GM18909 (cell line): ENCODE results near the gene LSM14A.
"Not testable (repeated sequence)": the region's sequence is repeated elsewhere in the genome, so short reads cannot be mapped to it uniquely, and the experiment has no call there.

ENCODE experiments used
- ATAC-seq: cut with Tn5 transposase; IDR thresholded peaks from one replicate; pipeline ENCODE4 v1.9.1; 2021; ENCODE audit warnings: mild to moderate bottlenecking; ENCODE audit not compliant: unreplicated experiment, poor library complexity

Gene LSM14A

DNA sequence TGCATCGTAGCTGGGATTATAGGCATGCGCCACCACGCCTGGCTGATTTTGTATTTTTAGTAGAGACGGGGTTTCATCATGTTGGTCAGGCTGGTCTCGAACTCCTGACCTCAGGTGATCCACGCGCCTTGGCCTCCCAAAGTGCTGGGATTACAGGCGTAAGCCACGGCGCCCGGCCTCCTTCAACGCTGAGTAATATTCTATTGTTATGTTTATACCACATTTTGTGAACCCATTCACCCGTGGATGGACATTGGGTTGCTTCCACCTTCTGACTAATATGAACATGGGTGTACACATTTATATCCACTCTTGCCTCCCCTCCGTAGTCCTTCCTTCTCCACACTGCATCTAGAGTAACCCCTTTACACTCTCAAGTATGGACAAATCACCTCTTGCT lies 80.9 kb downstream of the LSM14A start:
- ATAC-seq = not testable (repeated sequence)

DNA sequence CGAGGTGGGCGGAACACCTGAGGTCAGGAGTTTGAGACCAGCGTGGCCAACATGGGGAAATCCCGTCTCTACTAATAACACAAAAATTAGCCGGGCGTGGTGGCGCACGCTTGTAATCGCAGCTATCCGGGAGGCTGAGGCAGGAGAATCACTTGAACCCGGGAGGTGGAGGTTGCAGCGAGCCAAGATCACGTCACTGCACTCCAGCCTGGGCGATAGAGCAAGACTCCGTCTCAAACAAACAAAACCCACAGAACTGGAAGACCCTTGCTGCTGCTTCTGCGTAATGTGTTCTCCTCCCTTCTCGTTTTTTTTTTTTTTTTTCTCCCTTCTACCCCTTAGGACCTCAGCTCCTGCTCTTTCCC lies 81.4 kb downstream of the LSM14A start:
- not testable (repeated sequence) for ATAC-seq

DNA sequence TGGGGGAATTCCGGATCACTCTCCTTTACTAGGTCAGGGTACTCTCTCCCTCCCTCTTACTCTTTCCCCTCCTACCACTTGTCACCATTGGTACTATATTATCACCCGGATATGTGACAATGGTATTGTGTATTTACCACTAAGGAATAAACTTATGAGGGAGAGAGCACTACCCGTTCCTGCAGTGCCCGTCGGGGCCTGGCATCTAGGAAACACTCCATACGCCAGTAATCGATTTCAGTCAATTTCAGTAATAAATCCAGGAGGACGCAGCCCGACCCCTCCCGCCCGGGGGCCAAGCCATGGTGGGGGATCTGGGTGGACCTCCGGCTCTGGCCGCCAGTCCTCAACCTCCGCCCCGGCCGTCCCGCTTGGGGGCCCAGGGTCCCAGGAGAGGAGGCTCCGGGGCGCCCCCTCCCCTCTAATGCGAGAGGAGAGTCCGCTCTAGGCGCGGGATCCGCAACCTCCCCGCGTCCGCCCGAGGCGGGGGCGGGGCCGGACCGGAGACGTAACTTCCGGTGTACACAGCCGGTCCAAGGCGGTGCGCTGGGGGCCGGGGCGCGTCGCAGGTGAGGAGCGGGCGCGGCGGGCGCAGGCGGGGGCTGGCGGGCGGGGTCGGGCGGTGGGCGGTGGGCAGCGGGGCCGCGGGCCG lies 81.9 kb downstream of the LSM14A start, which contains the start of gene GARRE1:
Gene GARRE1, plus strand, starts transcription at position 509 of the 652 bp plus-strand sequence. CDS start 45,920 bp downstream, outside the sequence.
- peak; percentile 93 for ATAC-seq

DNA sequence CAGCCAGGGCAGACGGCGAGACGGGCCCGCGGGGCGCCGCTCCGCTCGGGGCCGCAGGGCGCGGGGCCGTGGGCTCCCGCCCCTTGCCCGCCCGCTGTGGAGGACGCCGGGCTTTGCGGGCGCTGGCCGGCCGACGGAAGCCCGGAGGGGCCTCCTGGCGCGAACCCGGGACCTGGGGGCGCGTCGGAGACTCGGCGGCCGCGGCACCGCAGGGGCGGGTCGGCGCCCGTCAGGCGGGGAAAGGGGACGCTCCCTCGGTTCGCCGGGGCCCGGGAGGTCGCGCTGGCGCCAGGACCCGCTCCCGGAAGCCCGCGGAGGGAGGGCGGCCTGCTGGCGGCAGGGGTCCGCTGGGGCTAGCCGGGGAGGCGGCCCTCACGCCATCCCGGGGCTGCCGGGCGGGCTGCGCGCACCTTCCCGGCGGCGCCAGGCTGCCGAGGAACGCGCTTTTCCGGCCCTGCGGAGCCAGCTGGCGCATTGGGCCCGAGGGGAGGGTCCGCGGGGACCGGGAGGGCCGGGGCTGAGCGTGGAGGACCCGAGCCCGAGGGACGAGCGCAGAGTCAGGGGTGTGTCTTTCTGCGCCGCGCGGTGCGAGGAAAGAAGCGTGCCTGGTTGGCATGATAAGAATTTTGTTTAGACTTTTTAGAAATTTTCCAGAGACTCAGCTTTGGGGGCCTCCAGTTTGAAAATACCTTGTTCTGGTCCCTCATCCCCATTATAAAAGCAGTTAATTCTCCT lies 82.6 kb downstream of the LSM14A start:
- peak; percentile 55 for ATAC-seq

DNA sequence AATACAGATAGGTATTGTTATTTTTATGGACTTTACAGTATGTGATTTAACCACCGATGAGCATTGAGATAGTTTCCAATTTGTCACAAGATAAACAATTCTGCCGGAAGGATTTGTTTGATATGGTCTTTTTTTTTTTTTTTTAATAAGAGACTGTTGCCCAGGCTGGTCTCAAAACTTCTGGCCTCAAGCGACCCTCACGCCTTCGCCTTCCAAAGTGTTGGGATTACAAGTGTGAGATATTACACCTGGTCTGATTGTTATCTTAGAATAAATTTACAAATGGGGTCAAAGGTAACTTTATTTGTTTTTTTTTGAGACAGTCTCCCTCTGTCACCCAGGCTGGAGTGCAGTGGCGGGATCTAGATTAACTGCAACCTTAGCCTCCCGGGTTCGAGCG lies 83.2 kb downstream of the LSM14A start:
- no peak for ATAC-seq

DNA sequence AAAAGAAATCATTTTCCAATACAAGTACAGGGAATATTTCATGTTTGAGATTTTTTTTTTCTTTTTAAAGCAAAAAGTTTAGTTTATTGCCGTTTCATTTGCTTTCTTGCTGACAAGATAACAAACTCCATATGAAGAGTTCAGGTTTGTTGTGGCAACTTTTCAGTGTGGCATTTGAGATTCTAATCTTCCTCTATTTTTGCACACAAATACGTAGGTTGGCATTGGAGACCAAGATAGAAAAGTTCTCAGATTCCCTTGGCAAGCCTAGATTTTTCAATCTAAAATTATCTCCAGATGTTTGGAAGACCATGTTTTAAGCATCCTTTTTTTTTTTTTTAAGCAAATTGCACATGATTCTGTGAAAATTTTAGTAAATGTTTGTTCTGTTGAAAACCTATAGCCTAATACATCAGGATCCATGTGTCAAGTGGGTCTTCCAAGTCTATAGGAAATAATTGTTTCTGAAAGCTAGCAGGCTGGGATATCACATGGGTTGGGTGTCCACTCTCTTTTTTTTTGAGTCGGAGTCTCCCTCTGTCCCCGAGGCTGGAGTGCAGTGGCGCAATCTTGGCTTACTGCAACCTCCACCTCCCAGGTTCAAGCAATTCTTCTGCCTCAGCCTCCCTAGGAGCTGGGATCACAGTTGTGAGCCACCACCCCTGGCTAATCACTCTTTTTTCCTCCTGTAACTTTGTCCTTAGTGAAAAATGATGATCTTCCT lies 84.7 kb downstream of the LSM14A start:
- ATAC-seq = no peak

DNA sequence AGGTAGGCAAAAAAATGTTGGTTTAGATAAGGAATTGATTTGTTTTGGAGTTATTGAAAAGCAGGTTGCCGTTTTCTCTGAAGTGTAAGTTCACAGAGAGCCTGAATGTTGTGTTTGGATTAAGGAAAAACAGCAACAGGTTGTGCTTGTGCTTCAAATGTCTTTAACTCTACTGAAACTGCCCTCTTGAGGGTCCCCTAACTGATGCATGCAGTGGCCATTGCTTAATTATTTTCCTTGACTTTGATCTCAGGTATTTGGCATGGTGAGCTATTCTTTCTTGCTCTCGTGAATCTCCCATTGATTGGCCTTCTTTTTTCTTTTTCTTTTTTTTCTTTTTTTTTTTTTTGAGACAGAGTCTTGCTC lies 85.2 kb downstream of the LSM14A start:
- ATAC-seq = no peak

DNA sequence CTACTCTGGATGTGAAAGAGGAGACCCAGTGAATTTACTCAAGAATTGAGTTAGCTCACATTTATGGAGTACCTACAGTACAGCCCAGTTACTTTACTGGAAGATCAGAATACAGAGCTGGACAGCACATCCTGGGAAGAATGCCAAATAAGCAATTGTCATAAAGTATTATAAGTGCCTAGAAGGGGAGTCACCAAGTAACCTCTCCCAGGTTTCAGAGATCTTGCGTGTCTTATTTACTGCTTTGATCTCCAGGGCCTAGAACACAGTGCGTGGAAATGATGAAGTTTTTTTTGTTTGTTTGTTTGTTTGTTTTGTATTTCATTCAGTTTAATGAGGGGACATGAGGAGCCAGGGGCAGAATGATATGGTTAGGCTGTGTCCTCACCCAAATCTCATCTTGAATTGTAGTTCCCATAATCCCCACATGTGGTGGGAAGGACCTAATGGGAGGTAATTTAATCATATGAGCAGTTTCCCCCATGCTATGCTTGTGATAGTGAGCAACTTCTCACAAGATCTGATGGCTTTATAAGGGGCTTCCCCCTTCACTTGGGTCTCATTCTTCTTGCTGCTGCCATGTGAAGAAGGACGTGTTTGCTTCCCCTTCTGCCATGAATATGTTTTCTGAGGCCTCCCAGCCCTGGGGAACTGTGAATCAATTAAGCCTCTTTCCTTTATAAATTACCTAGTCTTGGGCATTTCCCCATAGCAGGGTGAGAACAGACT lies 87.2 kb downstream of the LSM14A start:
- no peak for ATAC-seq

DNA sequence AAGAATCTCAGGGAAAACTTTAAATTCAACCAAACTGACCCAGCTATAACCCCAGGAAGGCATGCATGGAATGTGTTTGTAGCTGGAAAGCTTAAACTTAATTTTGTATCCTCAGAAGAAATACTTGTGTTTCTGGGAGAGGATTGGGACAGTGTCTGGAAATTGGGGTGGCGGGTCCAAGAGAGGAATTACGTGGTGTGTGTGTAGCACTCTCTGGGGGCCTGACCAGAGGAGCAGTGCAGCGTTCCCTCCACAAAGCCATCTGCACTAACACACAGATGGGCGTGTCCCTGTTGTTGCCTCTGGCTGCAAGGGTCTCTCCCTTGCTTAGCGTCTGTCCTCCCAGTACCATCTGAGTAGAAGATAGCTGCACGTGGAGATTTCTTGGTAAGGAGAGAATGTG lies 88.5 kb downstream of the LSM14A start:
- no peak for ATAC-seq

DNA sequence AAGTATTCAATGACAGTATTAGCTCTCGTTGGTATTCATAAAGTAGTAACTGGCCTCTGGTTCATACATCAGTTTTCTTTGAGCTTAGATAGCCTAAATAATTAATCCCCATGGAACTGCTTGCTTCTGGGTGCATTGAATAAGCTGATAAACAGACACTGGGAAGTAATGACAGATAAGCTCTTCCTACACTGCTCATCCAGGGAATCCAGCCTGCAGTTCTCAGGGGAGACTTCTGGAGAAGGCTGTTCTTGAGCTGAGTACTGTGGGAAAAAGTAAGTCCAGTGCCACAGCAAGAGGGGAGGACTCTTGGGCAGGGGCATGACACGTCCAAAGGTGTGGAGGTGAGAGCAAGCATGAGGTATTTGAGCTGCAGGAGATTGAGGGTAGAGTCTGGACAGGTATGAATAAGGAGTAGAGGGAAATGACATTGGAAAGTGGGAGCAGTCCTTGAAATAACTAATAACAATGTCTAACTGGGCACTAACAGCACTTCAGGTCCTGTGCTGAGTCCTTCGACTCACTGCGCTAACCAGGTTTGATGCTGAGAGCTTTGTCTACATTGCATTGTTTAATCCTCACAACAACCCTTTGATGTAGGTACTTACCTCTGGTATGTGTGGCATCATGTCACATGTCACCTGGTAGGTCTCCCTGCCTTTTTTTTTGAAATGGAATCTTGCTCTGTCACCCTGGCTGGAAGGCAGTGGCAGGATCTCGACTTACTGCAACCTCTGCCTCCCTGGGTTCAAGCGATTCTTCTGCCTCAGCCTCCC lies 89.2 kb downstream of the LSM14A start:
- ATAC-seq = no peak

DNA sequence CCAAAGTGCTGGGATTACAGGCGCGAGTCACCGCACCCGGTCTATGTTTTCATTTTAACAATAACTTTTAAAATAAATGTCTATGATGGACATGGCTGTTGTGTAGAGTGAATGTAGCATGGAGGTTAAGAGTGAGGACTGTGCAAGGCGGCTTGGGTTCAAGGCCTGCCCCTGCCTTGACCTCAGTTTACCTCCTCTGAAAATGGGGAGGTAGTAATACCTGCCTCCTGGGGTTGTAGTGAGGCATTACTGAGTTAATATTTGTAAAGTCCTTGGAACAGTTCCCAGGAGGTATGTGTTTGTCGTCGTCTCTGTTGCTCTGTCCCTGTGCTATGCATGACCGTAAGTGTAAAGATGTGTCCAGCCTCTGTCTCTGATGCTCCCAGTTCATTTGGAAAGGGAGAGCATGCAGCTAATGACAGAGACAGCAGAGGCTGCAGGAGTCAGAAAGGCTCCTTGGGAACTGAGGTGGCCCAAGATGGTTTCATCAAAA lies 91.5 kb downstream of the LSM14A start:
- no peak for ATAC-seq

DNA sequence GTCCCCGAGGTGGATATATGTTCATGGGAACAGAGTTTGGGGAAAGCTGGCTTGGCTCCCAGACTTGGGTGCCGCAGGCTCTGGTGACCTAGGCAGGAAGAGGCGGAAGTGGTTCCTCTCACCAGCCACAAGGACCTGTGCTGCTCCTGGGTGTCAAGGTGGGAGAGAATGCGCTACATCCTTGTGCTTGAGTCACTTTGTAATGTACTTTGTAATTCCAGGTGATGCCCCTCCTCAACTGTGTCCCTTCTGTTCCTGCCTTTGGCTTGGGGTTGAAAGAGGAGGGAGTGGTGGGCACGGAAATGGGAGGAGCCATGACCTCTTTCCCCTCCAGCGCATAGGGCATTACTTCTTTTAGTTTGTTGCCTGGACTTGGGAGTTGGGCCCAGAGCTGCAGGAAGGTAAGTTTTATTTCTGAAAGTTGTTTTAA lies 92.9 kb downstream of the LSM14A start:
- ATAC-seq = no peak

DNA sequence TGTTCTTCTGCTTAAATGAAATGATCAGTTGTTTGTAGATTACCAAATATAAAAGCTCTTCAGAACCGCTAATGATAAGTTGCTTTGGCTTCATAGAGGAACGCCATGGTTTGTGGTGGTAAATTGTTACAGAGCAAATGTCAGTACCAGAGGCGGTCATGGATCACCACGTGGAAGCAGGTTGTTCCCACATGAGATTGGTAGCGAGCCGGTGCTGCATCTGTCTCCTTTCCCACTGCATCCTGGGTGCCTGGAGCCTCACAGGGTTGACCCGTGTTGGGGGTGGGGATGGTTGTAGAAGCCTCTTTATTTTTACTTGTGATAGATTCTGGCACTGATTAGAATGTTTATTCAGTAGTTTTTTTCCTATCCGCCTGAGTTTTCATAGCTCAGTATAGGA lies 96.8 kb downstream of the LSM14A start:
- no peak for ATAC-seq

DNA sequence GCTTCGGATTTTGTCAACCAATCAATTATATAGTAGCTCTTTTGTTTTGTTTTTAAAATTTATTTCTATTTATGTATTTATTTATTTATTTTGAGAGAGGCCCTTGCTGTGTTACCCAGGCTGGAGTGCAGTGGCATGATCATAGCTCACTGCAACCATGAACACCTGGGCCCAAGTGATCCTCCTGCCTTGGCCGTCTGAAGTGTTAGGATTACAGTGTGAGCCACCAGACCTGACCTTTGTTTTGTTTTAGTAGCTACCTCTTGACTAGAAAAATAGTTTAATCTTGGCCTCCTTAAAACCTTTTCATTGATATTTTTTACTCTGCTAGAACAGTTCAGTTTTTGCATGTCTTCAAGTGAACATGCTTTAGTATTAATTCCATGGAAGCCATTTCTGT lies 97.2 kb downstream of the LSM14A start:
- no peak for ATAC-seq

DNA sequence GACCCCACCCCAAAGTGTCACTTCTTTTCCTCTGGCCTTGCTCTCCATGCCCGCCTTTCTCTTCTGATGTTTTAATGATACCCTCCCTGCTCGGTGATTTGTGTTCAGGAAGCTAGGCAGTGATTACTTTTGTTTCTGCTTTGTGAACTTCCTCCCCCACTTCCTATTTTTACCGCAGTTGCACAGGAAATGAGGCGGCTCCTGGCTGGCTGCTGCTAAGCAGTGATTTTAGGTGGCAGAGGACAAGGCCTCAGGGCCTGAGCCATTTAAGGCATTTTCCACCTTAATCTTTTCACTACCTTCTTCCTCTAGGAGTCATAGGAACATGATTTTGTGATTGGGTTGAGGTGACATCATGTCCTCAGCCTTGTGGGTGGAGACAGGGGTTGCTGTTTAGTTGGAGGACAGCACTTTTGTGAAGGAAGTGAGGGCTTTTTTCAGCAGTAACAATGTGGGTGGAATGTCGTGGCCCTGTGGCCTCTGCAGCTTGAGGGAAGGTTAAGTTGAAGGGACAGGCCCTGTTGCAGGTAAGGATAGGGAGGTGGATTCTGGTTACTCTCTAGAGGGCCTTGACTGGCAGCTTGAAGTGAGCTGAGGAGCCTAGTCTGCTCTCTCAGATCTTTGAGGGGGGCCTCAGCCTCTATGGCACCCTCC lies 97.8 kb downstream of the LSM14A start:
- no peak for ATAC-seq

DNA sequence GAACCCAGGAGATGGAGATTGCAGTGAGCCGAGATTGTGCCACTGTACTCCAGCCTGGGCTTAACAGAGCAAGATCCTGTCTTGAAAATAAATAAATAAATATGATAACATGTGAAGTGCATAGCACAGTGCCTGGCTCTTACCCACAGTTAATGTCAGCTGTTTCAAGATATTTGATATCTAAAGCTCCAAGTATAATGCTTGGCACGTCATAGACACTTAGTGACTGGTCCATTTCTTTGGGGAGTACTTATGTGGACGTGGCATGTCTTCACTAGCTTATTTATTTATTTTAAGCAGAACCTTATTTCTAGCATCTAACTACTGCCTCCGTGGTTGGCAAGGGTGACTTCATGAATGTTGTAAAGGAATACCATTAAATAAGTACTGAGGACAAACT lies 100.8 kb downstream of the LSM14A start:
- no peak for ATAC-seq

DNA sequence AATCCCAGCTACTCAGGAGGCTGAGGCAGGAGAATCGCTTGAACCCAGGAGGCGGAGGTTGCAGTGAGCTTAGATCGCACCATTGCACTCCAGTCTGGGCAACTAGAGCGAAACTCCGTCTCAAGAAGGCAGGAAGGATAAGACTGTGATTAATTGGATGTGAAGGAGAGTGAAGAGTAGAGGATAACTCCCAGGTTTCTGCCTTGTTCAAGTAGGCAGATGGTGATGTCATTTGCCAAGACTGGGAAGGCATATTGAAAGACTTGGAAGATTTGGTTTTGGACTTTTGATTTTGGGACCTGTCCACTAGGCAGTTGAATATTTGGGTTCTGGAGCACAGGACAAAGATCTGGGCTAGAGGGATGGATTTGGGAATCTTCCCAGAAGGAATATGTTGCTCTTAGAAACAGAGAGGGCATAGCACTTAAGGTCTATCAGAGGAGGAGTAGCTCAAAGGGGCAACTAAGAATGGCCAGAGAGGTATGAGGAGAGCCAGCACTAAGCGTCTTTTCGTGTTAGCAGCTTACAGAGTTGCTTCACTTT lies 102.1 kb downstream of the LSM14A start:
- ATAC-seq = no peak

DNA sequence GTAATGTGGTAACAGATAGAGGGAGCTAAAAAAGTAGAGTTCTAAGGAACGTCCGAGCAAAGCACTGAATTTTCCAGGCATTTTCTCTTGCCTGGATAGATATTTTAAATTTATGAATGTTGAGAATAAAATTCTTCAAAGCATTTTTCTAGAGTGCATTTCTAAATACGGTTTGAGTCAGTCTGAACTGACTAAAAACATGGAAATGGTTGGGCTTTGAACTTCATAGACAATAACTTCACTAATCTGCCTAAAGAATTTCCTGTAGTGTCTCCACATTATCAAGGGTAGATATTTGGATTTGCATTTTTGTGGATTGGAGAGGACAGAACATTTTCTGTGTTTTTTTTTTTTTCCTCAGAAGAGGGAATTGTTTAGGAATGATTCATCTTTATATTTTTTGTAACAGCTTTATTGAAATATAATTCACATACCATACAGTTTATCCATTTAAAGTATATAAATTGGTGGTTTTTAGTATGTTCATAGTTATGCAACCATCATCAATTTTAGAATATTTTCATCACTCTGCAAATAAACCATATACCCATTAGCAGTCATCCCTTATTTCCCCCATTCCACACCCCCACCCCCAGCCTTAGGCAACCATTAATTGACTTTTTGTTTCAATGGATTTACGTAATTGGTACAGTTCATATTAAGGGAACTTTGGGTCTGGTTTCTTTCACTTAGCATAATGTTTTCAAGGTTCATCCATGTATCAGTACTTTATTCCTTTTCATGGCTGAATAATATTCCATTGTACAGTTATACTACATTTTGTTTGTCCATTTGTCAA lies 102.7 kb downstream of the LSM14A start:
- ATAC-seq = no peak
